ENCODE results near the gene BCL2.
"Not testable (repeated sequence)": the region's sequence is repeated elsewhere in the genome, so short reads cannot be mapped to it uniquely, and the experiment has no call there.

Gene BCL2

DNA sequence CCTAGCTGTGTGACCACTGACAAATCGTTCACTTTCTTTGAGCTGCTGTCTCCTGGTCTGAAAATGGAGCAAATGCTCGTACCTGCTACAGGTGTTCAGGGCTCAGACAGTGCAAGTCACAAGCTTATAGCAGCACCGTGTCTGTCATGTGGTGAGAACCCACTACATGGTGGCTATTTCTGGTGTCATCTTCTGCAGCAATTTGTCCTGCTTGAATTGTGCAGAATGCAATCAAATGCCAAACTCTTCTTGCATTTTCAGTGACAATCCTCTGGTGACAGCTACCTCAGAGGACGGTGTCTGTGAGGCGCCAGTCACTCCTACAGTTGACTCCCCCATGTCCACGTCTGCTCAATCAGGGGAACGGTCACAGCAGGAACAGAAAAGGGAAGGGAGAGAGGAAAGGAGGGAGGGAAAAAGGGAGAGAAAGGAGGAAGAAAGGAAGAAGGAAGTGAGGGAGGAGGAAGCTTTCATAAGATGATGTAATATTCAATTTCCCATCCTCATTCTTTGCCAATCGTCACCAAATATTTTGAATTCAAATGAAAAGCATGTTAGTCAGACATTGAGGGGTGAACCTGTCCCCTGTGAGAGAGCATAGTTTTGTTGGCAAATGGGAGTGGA, 122.2 kb downstream of the BCL2 start:
- FAIRE-seq = no peak

DNA sequence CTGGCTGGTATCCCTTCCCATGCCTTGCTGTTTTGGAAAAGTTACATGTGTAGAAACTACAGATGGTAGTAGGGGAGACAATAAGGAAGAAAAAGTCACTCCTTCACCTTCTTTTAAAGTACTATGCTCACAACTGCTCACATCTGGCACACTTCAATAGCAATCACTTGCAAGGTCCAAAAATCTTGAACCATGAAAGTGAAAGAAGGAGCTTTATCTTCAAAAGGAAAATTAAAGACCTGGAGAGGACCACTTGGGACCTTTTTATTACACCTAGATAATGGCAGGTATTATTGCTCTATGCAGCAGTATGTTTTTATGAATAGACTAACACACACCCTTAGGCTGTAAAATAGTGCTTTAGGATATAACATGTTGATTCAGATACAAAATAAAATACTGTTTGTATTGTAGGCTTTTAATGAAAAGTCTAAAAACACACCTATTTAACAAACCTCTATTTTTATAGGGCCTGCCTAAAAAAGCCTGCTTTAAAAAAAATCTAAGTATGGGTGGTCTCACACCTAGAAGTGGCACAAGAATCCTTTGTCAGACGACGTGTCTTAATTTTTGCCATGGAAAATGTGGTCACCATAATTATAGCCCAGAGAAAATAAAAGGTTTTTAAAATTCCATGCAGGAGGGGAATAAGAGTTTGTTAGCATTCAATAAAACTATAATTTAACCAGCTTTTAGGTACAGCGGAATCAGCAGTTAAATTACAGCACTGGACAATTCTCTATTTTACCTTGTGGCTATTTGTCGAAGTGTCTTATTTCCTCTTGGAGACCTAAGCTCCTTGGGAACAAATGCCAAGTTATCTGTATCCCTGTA, 124.0 kb downstream of the BCL2 start:
- no peak for FAIRE-seq

DNA sequence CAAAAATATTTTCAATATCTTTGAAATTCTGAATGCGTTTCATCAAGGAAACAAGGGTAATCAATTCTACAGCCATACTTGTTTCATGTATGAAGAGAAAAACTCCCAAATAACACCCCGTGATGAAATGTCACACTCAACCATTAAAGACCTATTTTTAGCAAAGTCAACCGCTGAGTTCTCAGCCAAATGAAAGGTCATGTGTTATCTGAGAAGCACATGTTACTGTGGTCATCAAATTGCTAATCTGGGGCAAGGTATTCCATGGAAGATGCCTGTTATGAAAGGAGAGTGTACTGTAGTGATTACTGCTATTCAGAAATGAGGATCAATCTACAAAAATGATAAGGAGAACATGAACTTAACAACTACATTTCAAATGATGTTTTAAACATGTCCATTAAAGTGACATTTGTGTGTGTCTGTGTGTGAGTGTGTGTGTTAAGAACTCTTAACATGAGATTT, 126.7 kb downstream of the BCL2 start:
- no peak for FAIRE-seq

GRCh38 chr18:63192126-63192884, 127.3 kb downstream of the BCL2 start:
- FAIRE-seq = no peak

DNA sequence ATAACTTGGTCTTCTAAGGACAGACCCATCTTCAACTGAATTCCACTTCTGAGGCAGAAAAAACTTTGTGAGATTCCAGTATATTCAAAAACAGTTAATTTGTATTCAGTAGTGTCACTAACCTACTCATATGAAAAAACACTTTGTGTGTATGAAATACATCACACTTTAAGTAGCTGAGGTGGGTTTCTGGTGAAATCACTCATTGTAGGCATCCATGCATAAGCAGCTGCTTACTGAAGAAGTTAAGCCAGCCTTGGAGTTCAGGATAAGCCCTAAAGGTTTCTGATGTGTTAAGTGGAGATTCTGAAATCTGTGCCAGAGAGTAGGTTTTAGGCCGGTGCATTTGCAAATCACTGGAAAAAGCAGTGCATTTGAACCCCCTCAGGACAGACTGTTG, 128.2 kb downstream of the BCL2 start:
- FAIRE-seq = no peak

DNA sequence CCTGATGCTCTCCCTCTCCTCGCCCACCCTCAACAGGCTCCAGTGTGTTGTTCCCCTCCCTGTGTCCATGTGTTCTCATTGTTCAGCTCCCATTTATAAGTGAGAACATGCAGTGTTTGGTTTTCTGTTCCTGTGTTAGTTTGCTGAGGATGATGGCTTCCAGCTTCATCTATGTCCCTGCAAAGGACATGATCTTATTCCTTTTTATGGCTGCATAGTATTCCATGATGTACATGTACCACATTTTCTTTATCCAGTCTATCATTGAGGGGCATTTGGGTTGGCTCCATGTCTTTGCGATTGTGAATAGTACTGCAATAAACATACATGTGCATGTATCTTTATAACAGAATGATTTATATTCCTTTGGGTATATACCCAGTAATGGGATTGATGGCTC, 128.7 kb downstream of the BCL2 start:
- FAIRE-seq = not testable (repeated sequence)

DNA sequence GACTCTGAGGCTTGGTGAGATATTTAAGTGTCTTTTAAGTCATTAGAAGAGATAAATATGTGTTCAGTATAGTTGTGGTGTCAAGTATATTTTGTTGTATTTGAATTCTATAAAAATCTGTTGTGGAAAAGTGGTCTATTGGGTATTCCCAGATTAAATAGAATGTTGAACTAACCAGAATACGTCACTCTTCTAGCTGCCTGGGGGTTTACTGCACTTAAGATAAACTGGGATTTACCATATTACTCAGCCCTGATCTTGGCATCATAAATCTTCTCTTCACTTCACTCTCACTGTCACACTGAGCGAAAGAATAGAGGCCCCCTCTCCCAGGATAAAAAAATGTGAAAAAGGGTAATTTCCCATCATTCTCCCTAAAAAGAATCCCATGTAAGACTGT, 129.8 kb downstream of the BCL2 start:
- FAIRE-seq = no peak

DNA sequence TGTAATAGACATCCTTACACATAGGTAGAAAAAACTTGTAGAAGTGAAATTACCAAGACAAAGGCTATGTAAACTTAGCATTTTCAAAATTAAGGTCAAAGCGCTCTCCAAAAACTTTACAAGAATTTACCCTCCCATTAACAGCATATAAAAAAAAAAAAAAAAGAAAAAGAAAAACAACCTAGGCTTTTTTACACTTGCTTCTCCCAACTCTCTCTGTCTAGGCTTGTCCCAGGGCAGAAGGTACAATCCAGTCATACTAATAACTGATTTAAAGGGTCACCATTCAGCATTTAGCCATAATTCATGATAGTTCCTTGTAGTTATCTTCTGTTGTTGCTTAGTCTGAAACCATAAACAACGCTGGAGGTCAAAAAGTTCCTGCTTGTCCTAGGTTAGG, 130.5 kb downstream of the BCL2 start:
- FAIRE-seq = no peak

GRCh38 chr18:63187791-63188460, 131.6 kb downstream of the BCL2 start:
- no peak for FAIRE-seq

- no peak for FAIRE-seq
Observed at GRCh38 chr18:63187223-63187574, 132.4 kb downstream of the BCL2 start.

DNA sequence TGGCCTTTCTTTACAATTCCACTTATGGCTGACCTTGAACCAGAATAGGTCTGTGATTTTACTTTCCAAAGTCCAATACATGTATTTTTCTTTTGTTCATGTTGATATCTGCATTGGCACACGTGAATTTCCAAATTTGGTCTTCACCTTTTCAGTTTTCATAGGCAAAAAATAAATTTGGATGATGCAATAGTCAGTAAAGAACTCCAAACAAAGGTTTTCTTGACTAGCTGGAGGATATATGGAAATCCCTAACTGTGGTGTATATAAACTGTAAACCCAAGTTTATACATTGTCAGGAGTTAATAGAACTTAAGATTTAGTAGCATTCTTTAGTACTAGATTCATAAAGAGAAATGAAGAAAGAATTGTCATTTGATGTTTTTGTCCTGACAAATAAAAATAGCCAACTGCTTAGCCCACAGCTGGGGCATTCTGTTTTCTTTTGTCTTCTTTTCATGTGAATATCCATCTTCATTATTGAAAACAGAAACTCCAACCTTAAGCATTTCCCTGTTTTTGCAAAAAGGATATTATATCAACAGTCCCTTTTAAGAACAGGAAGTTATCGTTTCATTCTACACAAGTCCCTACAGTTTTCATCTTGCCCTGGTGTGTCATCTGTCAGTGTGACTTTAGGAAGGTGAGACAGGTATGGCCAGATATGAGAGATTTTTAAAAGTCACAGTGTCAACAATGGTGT, 132.9 kb downstream of the BCL2 start:
- no peak for FAIRE-seq

GRCh38 chr18:63185984-63186383, 133.6 kb downstream of the BCL2 start:
- no peak for FAIRE-seq

DNA sequence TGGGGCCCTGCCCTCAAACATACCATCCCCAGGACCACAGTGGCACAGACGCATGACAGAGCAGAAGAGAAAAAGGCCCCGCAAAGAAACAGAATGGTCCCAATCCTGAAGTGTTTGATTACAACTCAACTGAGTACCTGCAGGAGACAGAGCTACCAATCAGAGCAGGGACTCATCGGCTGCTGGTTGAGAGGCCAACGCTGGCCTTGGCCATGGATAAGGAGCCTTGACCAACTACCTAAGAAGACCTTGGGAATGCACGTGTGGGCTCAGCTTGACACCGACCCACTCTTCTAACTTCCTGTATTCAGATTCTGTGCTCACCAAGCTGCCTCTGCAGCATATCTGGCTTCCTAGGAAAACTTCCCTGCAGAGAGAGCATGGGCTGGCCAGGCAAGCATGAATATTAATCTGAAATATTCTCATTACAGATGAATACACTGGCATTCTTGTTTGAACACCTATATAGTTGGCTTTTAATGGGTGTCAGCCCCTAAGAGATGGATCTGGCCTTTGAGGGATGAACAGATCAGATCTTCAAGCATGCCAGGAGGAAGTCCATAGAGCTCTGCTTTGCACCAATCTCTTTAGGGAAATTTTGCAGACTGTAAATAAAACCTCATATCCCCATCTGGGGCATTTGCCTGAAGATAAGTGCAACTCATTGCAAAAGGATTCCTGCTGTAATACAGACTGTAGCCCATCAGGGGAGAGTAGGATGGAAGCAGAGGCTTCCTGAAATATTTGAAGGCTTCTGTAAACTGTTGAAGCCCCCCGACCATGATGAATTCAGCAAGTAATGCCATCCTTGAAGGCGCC, 135.4 kb downstream of the BCL2 start:
- no peak for FAIRE-seq

- no peak for FAIRE-seq
Observed at GRCh38 chr18:63183378-63183777, 136.2 kb downstream of the BCL2 start.

DNA sequence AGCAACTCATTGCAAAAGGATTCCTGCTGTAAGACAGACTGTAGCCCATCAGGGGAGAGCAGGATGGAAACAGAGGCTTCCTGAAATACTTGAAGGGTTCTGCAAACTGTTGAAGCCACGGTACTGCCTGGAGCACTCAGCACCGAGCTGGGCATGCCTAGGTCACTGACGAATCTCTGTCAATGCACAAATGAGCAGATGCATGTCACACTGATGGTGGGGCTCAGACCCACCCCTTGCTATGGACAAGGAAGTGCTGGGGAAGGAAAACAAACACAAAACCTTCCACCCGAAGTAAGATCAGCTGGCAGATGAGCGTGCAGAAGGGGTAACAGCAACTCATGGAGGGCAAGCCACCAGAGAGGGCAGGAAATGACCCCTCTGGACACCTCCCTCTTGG, 136.7 kb downstream of the BCL2 start:
- no peak for FAIRE-seq

GRCh38 chr18:63182310-63182772, 137.2 kb downstream of the BCL2 start:
- no peak for FAIRE-seq

GRCh38 chr18:63181706-63182309, 137.8 kb downstream of the BCL2 start:
- FAIRE-seq = no peak

GRCh38 chr18:63180971-63181376, 138.6 kb downstream of the BCL2 start:
- FAIRE-seq = no peak

GRCh38 chr18:63180321-63180720, 139.2 kb downstream of the BCL2 start:
- FAIRE-seq = no peak

DNA sequence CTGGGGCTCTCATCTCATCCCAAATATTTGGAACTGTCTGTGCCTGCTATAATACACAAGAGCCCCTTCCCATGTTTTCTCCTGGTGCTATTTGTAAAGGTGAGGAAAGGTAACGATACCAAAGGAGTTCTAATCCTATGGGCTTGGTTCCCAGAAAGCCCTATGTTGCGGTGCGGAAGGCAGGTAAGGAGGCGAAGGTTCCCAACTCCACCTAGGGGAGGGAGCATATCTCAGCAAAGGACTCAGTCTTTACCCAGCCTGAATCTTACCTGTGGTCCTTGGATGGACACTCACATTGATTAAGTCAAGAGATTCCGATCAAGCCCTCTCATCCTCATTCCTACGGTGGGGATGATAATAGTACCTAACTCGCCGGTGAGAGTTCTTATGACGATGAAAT, 140.1 kb downstream of the BCL2 start:
- FAIRE-seq = no peak

DNA sequence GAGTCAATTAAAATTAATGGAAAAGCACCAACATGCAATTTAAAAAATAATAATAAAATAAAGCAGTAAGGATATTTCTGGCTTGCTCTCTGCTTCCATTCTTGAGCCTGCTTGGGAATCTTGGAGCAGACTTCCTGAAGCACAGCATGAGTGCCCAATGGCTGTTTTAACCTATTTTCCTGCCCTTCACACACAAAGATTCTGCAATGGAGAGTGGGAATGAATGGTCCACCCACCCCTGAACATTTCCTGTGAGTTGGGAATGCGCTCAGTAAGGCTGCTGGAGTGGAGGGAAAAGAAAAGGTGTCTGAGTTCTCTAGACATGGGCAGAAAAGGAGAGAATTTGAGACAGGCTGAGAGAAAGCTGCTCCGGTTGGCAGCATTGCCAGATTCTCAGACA, 140.6 kb downstream of the BCL2 start:
- no peak for FAIRE-seq

All from TTC549 (cell line).